HUDEP-2 (cell line): ENCODE measurements around the gene TEKT1.
A peak's percentile ranks its signal among the peaks of the same experiment; 100 is the strongest.

Source experiments
- DNase-seq, 76 experiments: peaks; one replicate each; lab custom pipeline; 2025; ENCODE audit not compliant: unreplicated experiment in 76 of 76; lab: John Stamatoyannopoulos, UW

TEKT1 gene

GRCh38 chr17:6772016-6772415, 59.5 kb downstream of the TEKT1 start:
- DNase-seq, result no peak

DNA sequence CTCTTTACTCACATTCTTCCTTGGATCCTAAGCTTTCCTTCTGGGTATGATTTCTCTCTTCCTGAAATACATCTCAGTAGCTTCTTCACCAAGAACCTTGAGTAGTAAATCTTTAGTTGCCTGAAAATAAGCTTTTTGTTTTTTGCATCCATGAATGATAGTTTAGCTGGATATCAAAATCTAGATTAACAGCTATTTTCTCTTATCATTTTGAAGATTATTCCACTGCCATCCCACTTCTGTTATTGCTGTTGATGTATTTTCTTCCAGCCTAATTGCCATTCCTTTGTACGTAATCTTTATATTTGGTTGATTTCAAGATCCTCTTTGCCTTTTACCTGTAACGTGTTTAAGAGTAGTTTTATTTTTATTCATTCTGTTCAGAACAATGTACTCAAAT, 63.1 kb downstream of the TEKT1 start:
- no peak for DNase-seq

DNA sequence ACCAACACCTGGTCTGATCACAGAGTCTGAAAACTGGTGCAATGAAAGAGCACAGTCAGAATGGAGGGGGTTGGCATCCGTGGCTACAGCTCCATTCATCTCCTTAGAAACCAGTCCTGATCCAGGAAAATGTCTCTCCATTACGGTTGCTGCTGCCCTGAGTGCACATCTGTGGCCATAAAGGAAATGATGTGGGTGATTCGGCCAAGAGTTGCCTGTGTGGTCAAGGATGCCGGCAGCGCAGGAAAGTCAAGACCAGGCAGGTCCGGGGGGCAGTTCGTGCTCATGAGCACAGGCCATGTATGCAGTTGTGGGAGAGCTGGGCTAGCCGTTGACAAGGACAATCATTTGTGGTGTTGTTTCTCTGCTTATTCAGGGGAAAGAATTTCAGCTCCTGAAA, 69.8 kb downstream of the TEKT1 start:
- DNase-seq, result no peak

DNA sequence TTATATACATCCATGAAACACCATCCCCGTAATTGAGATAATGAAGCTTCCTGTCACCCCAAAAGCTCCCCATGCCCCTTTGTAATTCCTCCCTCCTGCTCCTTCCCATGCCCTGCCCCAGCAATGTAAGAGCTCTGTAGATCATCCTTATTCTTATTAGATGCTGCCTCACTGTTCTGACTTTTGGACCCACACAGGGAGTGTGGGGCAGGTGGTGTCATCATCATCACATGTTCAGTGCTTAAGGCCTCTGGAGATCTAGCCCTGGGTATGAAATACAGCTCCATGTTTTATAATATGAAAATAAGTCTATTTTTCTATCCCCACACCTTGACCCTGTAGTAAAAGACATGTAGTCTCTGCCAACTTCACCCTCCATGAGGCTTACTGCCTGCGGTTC, 73.8 kb downstream of the TEKT1 start:
- DNase-seq, result no peak

DNA sequence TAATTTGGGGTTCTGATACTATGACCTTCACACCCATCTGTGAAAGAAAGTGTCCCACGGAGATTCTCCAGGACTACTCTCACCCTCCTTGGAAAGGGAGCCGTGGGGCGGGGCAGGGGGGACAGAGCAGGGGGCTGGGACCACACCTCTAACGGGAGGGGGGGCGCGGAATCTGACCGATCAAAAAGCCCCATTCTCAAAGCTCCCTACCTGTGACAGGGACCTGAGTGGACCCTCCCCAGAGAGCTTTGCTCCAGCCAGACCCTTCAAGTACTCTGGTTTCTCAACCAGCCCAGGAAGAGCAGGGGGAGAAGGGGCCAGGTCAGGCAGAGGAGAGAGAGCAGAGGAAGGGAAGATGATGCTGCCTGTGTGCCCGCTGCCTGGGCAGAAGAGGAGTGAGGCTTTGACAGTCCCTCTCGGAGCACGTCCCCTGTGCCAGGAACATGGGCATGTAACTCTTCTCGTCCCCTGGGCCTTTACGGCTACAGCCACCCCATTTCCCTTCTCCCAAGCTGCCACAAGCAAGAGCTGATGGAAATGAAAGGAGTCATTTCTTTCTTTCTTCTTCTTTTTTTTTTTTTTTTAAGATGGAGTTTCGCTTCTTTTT, 75.0 kb downstream of the TEKT1 start:
- no peak for DNase-seq

GRCh38 chr17:6755731-6756184, 75.8 kb downstream of the TEKT1 start, which contains the start of gene XAF1:
TSS of gene XAF1 (plus strand) at chr17:6756046. CDS start at chr17:6756079, 33 bp downstream.
- peak in 5 of 76 experiments; percentile 6 to 24 (median 13) for DNase-seq

DNA sequence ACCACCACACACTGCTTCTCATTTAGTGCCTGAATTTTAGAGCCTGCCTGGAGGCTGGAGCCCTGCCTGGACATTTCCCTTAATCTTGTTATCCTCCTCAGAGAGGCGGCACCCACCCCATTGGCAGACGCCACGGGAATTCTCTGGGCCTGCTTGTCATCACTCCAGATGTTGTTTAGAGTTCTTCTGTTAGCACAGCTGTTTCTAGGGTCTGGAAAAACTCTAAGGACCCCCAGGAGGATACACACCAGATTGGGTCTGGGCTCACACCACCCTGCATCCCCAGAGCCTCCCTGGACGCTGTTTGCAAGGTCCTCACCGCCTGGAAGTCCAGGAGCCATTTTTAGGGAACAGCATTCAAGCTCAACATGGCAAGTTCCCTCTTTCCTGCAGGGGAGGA, 76.2 kb downstream of the TEKT1 start:
- peak in 1 of 76 experiments; percentile 1 for DNase-seq

DNA sequence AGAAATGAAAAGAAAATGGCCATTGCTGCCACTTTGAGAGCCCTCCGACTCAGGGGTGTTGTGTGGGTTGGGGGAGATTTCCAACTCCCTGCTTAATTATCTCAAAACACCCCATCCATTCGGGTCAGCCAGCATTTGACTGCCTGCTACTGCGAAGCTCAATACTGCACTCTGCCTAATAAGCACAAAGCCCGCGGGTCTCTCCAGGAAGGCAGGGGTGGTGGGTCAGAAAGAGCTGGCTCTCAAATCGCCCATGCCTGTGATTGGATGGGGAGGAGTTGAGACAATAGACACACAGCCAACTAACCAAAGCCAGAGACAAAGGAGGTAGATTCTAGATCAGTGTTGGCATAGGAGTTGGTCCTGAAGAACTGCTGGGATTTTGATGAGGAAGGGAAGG, 78.0 kb downstream of the TEKT1 start:
- no peak for DNase-seq

- DNase-seq, result no peak
These were observed 78.5 kb downstream of the TEKT1 start for GRCh38 chr17:6753006-6753445.

DNA sequence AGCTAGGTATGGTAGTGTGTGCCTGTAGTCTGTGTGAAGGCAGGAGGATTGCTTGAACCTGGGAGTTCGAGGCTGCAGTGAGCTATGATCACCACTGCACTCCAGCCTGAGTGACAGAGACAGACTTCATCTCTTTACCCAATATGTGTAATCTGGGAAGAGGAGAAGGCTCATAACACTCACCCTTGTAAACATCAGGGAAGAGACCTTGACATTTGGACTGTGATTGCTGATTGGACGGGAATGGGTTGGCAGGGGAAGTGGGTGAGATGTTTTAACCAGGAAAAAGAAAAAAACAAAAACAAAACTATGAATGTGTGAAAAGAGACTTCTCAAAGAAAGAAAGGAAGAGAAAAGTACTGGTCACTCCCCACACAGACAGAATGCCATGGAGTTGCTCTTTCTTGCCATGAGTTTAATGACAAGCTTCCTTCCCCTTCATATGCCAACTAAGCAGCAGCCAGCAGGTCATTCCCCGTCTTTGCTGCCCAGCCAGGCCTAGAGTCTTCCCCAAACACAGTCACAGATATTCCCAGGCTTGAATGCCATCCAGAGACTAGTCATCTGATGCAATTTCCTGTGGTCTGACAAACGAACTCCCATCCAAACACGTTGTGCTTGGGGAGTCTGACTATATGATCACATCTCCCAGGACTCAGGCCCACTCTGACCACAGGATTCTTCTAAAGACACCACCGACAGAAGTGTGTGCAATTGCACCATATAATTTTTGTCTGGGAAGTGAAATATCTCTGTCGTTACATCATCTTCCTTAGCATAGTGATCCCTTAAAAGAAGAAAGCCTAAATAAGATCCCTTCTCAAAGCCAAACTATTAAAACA, 79.2 kb downstream of the TEKT1 start:
- DNase-seq, result no peak

DNA sequence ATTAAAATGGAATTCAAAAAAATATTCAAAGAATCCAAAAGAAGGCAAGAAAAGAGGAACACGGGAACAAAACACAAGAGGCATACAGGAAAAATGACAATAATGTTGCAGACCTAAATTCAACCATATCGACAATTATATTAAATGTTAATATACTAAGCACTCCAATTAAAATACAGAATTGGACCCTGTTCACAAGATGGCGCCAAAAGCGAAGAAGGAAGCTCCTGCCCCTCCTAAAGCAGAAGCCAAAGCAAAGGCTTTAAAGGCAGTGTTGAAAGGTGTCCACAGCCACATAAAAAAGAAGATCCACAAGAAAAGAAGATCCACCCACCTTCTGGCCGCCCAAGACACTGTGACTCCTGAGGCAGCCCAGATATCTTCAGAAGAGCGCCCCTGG, 82.0 kb downstream of the TEKT1 start:
- DNase-seq, result peak in 2 of 76 experiments; percentile 2 to 10

DNA sequence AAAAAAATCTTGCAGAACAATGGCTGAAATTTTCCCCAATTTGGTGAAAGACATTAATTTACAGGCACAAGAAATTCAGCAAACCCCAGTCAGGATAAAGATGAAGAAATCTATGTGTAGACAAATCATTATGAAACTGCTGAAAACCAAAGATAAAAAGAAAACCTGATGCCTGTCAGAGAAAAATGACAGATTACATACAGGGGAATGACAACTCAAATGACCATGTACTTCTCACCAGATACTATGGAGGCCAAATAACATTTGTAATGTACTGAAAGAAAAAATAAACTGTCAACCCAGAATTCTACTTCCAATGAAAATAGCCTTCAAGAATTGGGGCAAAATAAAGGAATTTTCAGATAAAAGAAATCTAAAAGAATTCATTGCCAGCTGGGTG, 82.9 kb downstream of the TEKT1 start:
- no peak for DNase-seq
